Stimulated activated CD4-positive, alpha-beta T cell treated with anti-CD3 and anti-CD28 coated beads, Interleukin-12 subunit alpha, Interleukin-12 subunit beta, amount 100 ng/mL, for 24 hours (primary cell): ENCODE results near the gene QPRT.
"Not testable (repeated sequence)": the region's sequence is repeated elsewhere in the genome, so short reads cannot be mapped to it uniquely, and the experiment has no call there.

Source experiments
- DNase-seq, 2 experiments: peaks; one replicate each; pipeline ENCODE4 v3.0.0-alpha.2; 2020; ENCODE audit warnings: low read depth in 2 of 2

Gene QPRT

DNA sequence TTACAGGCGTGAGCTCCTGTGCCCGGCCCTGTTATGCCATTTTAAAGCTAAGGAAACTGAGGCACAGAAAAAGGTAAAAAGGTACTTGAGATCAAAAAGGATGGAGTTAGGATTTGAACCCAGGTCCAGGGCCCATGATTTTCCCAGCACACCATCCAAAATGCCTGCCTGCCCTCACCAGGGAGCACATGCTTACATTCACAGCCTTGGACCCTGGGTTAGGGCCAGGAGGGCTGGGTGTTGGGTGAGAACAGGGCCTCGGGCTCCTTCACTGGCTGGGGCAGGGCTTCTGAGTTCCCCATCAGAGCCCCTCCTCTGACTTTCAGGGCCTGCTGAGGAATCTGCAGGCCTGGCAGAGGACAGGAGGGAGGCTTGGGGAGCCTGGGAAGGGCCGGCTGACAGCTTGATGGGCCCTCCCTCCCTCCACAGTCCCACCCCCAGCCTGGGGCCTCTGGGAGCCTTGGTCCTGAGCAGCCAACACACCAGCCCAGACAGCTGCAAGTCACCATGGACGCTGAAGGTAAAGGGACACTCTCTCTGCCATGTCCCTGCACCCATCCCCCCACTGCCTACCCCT lies at the start of gene QPRT:
QPRT (plus strand) TSS at position 490 of the 577 bp plus-strand sequence; CDS start at position 508, 18 bp downstream.
- no peak for DNase-seq

DNA sequence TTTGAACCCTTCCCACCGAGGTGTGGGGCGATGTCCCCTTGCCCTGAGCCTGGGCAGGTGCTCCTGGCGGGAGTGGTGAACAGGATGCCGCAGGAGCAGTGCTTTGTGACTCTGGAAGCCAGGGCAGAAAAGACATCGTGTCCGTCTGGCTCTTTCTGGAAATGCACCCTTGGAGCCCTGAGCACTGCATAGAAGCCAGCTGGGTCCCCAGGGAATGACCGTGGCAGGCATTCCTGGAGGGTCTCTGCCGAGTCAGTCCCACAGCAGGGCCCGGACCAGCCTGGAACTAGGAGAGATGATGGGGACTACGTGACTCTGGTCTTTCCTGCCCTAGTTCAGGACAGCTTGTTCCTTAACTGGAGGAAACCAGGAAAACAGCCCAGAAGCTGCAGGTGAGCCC lies 49.7 kb upstream of the QPRT start:
- not testable (repeated sequence) for DNase-seq

- not testable (repeated sequence) for DNase-seq
Observed at GRCh38 chr16:29631658-29632057, 47.3 kb upstream of the QPRT start.

DNA sequence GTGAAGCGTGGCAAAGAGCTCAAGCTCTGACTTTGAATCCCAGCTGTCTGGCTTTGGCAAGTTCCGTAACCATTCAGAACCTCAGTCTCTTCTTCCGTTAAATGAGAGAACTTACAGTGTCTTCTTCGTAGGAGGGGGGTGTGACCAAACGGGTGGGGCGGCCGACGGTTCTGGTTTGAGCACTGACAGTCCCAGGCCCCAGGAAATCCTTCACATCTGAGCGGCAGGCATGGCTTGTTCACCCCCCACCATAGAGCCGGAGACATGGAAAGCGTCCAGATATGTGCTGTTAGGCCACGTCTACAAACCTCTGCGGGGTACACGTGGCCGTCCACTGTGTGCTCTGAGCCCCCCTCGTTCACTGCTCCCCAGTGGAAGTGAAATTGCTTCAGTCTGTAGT lies 43.1 kb upstream of the QPRT start:
- DNase-seq: not testable (repeated sequence)

DNA sequence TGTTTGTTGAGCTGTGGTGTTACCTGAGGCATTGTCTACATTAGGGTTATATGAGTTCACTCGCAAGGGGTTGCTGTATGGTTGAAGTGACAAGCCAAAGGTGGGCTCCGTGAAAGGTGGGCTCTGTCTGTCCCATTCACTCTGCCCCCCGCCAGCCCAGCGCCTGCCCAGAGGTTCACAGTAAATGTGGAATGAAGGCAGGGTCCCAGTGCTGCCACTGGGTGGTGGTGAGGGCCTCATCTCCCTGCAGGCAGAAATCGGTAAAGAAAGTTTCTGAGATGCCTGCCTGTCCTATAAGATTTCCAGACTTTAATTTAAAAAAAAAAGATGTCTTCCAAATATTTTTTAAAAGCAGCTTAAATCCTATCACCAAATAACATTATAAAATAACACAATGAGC lies 42.6 kb upstream of the QPRT start:
- not testable (repeated sequence) for DNase-seq

GRCh38 chr16:29638751-29639150 lies 40.2 kb upstream of the QPRT start:
- not testable (repeated sequence) for DNase-seq

- no peak for DNase-seq
Observed at GRCh38 chr16:29641561-29641960, 37.4 kb upstream of the QPRT start.

- no peak for DNase-seq
Observed at GRCh38 chr16:29643596-29643995, 35.4 kb upstream of the QPRT start.

DNA sequence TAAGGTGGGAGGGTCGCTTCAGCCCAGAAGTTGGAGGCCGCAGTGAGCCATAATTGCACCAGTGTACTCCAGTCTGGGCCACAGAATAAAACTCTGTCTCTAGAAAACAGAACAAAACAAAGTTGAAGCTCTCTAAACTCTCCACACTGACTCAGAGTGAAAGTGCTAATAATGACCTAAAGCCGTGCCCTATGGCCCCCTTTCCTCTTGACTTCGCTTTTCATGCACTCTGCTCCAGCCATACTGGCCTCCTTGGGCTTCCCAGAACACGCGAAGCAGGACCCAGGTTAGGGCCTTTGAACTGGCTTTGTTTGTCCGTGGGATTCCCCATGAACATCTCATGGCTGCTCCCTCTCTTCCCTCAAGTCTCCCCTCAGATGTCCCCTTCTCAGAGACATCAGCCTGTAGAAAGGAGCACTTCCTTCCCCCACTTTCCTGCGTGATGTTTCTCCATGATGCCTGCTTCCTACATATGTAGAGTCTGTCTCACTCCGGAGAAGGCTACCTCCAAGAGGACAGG lies 34.6 kb upstream of the QPRT start:
- no peak for DNase-seq

- no peak for DNase-seq
Observed at GRCh38 chr16:29644973-29645693, 33.8 kb upstream of the QPRT start.

GRCh38 chr16:29645694-29646187 lies 33.2 kb upstream of the QPRT start:
- DNase-seq: no peak

DNA sequence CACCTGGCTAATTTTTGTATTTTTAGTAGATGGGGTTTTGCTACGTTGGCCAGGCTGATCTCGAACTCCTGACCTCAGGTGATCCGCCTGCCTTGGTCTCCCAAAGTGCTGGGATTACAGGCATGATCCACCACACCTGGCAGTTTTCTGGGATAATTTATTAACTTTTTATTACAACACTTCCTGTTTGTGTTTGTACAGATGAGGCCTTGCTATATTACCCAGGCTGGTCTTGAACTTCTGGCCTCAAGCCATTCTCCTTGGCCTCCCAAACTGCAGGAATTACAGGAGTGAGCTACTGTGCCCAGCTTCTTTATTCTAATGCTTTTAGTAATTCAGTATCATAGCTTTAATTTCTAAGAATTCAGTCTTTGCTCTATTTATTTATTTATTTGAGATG lies 32.0 kb upstream of the QPRT start:
- no peak for DNase-seq

- no peak for DNase-seq
Observed at GRCh38 chr16:29649588-29650494, 29.1 kb upstream of the QPRT start.

GRCh38 chr16:29650771-29651170 lies 28.2 kb upstream of the QPRT start:
- DNase-seq: no peak

DNA sequence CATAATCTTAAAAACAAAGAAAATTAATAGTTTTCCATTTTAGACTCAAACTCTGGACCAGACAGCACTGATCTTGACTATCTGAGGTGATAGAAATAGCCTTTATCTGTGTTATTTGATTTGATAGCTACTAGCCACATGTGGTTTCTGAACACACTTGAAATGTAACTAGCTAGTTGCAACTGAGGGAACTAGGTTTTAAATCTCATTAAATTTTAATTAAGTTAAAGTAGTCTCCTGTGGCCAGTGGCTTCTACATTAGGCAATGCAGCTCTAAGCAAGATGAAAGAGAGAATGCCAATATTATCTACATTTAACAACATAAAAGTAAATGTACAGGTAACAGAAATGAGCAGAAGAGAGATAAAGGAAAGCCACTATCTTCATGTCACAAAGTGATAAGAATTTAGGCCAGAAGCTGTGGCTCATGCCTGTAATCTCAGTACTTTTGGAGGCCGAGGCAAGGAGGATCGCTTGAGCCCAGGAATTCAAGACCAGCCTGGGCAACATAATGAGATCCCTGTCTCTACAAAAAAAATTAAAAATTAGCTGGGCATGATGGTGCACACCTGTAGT lies 27.1 kb upstream of the QPRT start:
- DNase-seq: no peak

- no peak for DNase-seq
Observed at GRCh38 chr16:29653471-29653870, 25.5 kb upstream of the QPRT start.

DNA sequence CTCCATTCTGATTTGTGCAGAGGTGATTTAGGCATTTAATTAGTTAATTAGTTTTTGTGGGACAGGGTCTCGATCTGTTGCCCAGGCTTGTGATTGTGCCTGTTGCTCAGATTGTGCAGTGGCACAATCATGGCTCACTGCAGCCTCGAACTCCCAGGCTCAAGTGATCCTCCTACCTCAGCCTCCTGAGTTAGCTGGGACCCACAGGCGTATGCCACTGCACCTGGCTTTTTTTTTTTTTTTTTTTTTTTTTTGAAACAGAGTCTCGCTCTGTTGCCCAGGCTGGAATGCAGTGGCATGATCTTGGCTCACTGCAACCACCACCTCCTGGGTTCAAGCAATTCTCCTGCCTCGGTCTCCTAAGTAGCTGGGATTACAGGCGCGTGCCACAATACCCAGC lies 25.1 kb upstream of the QPRT start:
- not testable (repeated sequence) for DNase-seq

DNA sequence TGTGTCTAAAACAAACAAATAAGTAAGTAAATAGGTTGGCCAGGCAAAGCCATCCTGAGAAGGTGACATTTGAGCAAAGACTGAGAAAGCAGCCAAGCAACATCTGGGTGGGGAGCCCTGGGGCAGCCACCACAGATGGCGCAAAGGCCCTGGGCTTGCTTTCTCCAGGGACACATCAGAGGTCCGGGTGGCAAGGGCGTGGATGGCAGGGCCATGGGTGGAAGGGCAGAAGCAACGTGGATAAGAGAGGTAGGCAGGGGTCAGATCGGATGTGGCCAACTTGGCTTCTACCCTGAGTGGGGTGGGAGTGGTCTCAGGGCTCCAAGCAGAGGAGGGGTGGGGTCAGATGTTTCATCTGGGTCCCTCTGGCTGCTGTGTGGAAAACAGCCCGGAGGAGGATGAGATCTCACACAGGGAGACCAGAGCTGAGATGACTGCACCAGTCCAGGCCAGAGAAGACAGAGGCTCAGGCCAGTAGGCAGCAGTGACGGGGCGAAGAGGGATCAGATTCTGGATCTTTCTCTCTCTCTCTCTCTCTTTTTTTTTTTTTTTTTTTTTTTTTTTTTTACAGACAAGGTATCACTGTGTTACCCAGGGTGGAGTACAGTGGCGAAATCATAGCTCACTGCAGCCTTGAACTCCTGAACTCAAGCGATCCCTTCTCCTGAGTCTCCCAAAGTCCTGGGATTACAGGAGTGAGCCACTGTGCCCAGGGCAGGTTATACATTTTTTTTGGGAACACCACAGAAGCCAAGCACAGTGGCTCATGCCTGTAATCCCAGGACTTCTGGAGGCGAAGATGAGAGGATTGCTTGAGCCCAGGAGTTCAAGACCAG lies 22.1 kb upstream of the QPRT start:
- DNase-seq: no peak

GRCh38 chr16:29658705-29659104 lies 20.3 kb upstream of the QPRT start:
- DNase-seq: no peak

GRCh38 chr16:29662000-29662728 lies 16.8 kb upstream of the QPRT start:
- no peak for DNase-seq
